Tibial nerve (tissue), 4 donors: Measurements from ENCODE around the gene DSN1. TPM values are rescaled to one million over a fixed set of nuclear protein-coding genes. Genes with fewer than 3 reads are reported as not detected.

Experiments
- DNase-seq, 2 donors: peaks; one replicate each; pipeline ENCODE4 v3.0.0-alpha.2; 2019; ENCODE audit warnings: low spot score in 2 of 2
- H3K27ac ChIP-seq, 4 donors: fragments of 200-600 bp; sonication (generic) in 3 of 4; one replicate each; pipeline ENCODE4 v1.5.1; 2017 to 2019; ENCODE audit warnings: mild to moderate bottlenecking in 1 of 4
- H3K27me3 ChIP-seq, 2 donors: fragments of 200-600 bp; sonication (generic) in 1 of 2; one replicate each; pipeline versions ENCODE4 v1.5.1 to v1.6.0; 2017 to 2019
- H3K36me3 ChIP-seq, 3 donors: fragments of 200-600 bp; sonication (generic); one replicate each; pipeline ENCODE4 v1.5.1; 2018 to 2019
- H3K4me1 ChIP-seq, 4 donors: fragments of 200-600 bp; sonication (generic) in 3 of 4; one replicate each; pipeline ENCODE4 v1.5.1; 2017 to 2019
- H3K4me3 ChIP-seq, 4 donors: fragments of 200-600 bp; sonication (generic) in 3 of 4; one replicate each; pipeline ENCODE4 v1.5.1; 2017 to 2019; ENCODE audit warnings: mild to moderate bottlenecking in 1 of 4, moderate library complexity in 1 of 4
- H3K9me3 ChIP-seq, 4 donors: fragments of 200-600 bp; sonication (generic) in 3 of 4; one replicate each; pipeline ENCODE4 v1.5.1; 2017 to 2019
- CTCF ChIP-seq, 5 experiments: fragments of 200-600 bp in 3 of 5; fragments of 450-650 bp in 2 of 5; sonication (generic) in 3 of 5; IDR thresholded peaks; one replicate each; pipeline ENCODE4 v1.5.1; 2016 to 2019; ENCODE audit warnings: antibody characterized with exemption in 5 of 5, mild to moderate bottlenecking in 3 of 5, moderate library complexity in 2 of 5
- EP300 ChIP-seq, 2 donors: sonication (generic); formaldehyde crosslinking; IDR thresholded peaks; one replicate each; pipeline ENCODE4 v1.6.1; 2017; ENCODE audit warnings: antibody characterized with exemption in 2 of 2, mild to moderate bottlenecking in 1 of 2
- POLR2A ChIP-seq, 2 donors: fragments of 450-650 bp; IDR thresholded peaks; one replicate each; pipeline ENCODE4 v1.6.1; 2017; ENCODE audit warnings: antibody characterized with exemption in 2 of 2, mild to moderate bottlenecking in 2 of 2, moderate library complexity in 2 of 2
- WGBS, 2 donors: methylation state at CpG; one replicate each; pipeline ENCODE4 v1.1.5; 2018; 5-methylcytosine and 5-hydroxymethylcytosine counted together
- total RNA-seq, 4 donors: library from RNA; depleted of rRNA; stranded (reverse); fragments of >200 nt; gene quantifications; one replicate each; pipeline ENCODE4 v1.1.0, GENCODE V29; 2016

DSN1 gene
- total RNA-seq, 4 donors from 2014 or later: 5.4 to 14.9 (median 8.6) TPM

- Histone ChIP-seq H3K4me1 (peaks cover 0 to 5% (median 0%) of the 10 kb centered on the region in 4 donors), H3K4me3 (no peak overlapping the region), H3K27ac (no peak overlapping the region), H3K9me3 (no peaks in the 10 kb centered on the region), H3K36me3 (peaks cover 0 to 90% (median 4%) of the 10 kb centered on the region in 3 donors), H3K27me3 (no peaks in the 10 kb centered on the region)
- 82 to 83% methylated on average over 12 to 14 of the region's 14 CpGs for WGBS, 2 donors
- no peak for TF ChIP-seq EP300 (IDR thresholded peaks at IDR 0.05)
- no peak for TF ChIP-seq POLR2A (IDR thresholded peaks at IDR 0.05)
- no peak for TF ChIP-seq CTCF (IDR thresholded peaks at IDR 0.05)
- no peak for DNase-seq
These were observed 39.3 kb upstream of the DSN1 start for GRCh38 chr20:36812594-36813463.

- TF ChIP-seq CTCF (IDR thresholded peaks at IDR 0.05) (peak; percentile 49 to 70 (median 63)), POLR2A (IDR thresholded peaks at IDR 0.05) (no peak), EP300 (IDR thresholded peaks at IDR 0.05) (no peak)
- WGBS, 2 donors: 75 to 81% methylated on average over 19 of the region's 19 CpGs
- H3K4me3 ChIP-seq: no peak overlapping the region
- no peak overlapping the region for H3K27ac ChIP-seq
- DNase-seq: peak; percentile 39 to 70
- peaks cover 0 to 90% (median 7%) of the 10 kb centered on the region in 3 donors for H3K36me3 ChIP-seq
- peaks cover 0 to 5% (median 0%) of the 10 kb centered on the region in 4 donors for H3K4me1 ChIP-seq
- H3K27me3 ChIP-seq: no peaks in the 10 kb centered on the region
- H3K9me3 ChIP-seq: no peaks in the 10 kb centered on the region
These were observed 35.0 kb upstream of the DSN1 start for GRCh38 chr20:36808317-36809257.

- DNase-seq: no peak
- Histone ChIP-seq H3K36me3 (peaks cover 0 to 95% (median 7%) of the 10 kb centered on the region in 3 donors), H3K9me3 (no peaks in the 10 kb centered on the region), H3K27me3 (no peaks in the 10 kb centered on the region), H3K27ac (no peak overlapping the region), H3K4me3 (no peak overlapping the region), H3K4me1 (peaks cover 0 to 5% (median 0%) of the 10 kb centered on the region in 4 donors)
- 91 to 96% methylated on average over 5 of the region's 5 CpGs for WGBS, 2 donors
- TF ChIP-seq POLR2A (IDR thresholded peaks at IDR 0.05) (no peak), EP300 (IDR thresholded peaks at IDR 0.05) (no peak), CTCF (IDR thresholded peaks at IDR 0.05) (no peak)
These were observed 32.5 kb upstream of the DSN1 start for GRCh38 chr20:36806049-36806448.

GRCh38 chr20:36805396-36805795 is 31.8 kb upstream of the DSN1 start:
- Histone ChIP-seq H3K27ac (no peak overlapping the region), H3K36me3 (peaks cover 0 to 95% (median 7%) of the 10 kb centered on the region in 3 donors), H3K4me1 (peaks cover 0 to 5% (median 0%) of the 10 kb centered on the region in 4 donors), H3K9me3 (no peaks in the 10 kb centered on the region), H3K4me3 (no peak overlapping the region), H3K27me3 (no peaks in the 10 kb centered on the region)
- no peak for TF ChIP-seq CTCF (IDR thresholded peaks at IDR 0.05)
- no peak for TF ChIP-seq EP300 (IDR thresholded peaks at IDR 0.05)
- no peak for TF ChIP-seq POLR2A (IDR thresholded peaks at IDR 0.05)
- DNase-seq: no peak
- WGBS, 2 donors: 100% methylated on average over 1 of the region's 1 CpG
